ENCODE measurements around the gene GSTP1.
"Not testable (repeated sequence)": the region's sequence is repeated elsewhere in the genome, so short reads cannot be mapped to it uniquely, and the experiment has no call there.

GSTP1 gene

DNA sequence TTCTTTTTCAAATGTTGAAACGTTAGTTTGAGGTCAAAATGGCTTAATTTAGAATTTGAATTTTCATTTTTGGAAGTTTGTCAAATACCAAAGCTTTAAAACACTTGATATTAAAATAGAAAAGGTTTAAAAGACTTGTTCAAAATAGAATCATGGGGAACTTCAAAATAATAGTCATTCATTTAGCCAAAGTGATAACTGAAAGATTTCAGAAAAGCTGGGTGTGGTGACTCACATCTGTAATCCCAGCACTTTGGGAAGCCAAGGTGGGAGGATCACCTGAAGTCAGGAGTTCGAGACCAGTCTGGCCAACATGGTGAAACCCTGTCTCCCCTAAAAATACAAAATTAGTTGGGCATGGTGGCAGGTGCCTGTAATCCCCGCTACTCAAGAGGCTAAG is 10.9 kb downstream of the GSTP1 start:
- DNase-seq (ENCODE audit: low spot score) (no peak), FAIRE-seq (no peak)

DNA sequence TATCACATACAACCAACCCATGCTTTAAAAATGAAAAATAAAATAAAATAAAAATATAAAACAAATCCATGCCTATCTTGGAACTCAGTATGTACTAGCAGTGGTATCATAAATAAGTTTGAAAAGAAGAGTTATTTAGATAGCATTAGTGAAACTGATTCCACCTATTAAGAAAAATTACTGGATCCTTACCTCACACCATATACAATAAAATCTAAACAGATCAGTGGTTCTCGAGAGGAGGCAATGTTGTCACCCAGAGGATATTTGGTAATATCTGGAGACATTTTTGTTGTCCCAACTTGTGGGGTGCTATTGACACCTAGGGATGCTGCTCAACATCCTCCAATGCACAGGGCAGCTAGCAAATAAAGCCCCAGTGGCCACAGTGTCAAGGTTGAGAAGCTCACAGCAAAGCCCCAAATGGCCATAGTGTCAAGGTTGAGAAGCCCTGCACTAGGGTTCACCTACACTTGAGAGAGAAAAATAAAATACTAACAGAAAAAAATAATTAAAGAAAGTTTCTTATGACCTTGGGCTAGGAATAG is 13.2 kb downstream of the GSTP1 start:
- DNase-seq (ENCODE audit: low spot score), result no peak
- no peak for FAIRE-seq

DNA sequence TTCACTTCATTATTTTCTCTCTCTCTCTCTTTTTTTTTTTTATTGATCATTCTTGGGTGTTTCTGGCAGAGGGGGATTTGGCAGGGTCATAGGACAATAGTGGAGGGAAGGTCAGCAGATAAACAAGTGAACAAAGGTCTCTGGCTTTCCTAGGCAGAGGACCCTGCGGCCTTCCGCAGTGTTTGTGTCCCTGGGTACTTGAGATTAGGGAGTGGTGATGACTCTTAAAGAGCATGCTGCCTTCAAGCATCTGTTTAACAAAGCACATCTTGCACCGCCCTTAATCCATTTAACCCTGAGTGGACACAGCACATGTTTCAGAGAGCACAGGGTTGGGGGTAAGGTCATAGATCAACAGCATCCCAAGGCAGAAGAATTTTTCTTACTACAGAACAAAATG is 13.8 kb downstream of the GSTP1 start:
- DNase-seq (ENCODE audit: low spot score); FAIRE-seq: not testable (repeated sequence)

DNA sequence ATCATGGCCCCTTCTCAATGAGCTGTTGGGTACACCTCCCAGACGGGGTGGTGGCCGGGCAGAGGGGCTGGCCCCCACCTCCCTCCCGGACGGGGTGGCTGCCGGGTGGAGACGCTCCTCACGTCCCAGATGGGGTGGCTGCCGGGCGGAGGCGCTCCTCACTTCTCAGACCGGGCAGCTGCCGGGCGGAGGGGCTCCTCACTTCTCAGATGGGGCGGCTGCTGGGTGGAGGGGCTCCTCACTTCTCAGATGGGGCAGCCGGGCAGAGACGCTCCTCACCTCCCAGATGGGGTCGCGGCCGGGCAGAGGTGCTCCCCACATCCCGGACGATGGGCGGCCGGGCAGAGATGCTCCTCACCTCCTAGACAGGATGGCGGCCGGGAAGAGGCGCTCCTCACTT is 14.4 kb downstream of the GSTP1 start:
- FAIRE-seq; DNase-seq (ENCODE audit: low spot score): not testable (repeated sequence)

DNA sequence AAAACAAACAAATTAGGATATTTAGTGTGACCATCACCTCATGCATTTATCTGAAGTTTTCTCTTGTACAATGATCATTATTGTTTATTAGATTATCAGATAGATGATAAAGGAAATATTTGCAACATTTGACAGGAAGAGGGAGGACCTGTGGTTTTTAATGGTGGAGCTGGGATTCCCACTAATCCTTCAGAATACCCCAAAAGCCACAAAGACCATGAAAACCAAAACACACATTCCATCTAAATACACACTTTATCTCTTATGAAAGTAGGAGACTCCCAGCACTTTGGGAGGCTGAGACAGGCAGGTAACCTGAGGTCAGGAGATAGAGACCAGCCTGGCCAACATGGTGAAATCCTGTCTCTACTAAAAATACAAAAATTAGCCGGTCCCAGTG is 15.5 kb downstream of the GSTP1 start:
- DNase-seq (ENCODE audit: low spot score) (no peak), FAIRE-seq (no peak)

DNA sequence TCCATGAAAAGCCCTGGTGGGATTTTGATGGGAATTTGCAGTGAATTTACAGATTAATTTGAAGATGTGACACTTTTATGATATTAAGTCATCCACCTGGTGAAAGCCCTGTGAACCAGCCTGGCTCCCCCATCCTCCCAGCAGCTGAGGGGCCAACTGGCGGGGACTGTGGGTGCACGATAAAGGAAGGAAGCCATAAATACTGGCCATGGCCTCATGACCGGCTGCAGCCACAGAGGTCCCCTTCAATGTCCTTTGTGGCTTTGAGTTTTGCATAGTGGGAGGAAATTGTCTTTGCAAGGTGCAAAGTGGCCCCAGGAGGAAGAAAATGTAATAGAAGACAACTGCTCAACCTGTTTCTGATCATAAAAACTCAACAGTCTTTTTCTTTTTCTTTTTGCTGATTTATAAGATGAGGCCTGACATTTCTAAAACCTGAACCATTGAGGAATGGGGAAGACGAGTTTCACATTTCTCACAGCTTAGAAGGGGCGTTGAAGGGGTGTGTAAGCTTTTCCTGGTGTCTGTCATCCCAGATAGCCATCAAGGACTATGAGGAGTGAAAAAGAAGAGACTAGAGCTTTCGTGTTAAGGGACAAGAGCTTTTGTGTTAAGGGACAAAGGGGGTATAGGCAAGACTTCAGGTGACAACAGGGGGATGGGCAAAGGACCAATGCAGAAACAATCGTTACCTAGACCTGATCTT is 16.9 kb downstream of the GSTP1 start:
- DNase-seq (ENCODE audit: low spot score), result no peak
- no peak for FAIRE-seq

DNA sequence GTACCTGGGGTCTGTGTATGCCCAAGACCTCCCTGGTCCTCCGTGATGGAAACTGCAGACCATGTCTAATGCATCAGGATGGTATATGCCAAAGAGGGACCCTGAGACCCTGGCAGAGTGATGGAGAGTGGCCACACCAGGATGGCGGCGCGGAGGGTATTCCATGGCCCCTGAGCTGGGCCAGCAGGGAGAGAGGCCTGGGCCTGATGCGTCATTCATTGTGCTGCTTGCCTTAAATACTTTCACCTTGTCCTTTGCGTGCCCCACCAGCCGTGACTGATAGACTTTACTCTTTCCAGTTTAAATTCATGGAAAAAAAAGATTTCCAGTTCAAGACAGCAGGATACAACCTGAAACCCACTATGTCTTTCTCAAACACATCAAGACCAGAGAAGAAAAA is 17.5 kb downstream of the GSTP1 start:
- DNase-seq (ENCODE audit: low spot score) (no peak), FAIRE-seq (no peak)

DNA sequence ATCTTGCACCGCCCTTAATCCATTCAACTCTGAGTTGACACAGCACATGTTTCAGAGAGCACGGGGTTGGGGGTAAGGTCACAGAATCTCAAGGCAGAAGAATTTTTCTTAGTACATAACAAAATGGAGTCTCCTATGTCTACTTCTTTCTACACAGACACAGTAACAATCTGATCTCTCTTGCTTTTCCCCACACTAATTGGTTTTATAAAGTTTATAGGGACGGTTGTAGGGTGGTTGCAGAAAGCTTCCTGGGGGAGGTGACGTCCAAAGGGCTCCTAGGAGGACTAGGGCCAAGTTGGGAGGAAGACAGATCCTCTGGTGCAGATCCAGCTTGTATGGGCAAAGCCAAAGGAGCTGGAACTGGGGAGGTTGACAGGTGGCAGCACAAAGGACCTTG is 20.5 kb downstream of the GSTP1 start:
- FAIRE-seq; DNase-seq (ENCODE audit: low spot score): not testable (repeated sequence)

DNA sequence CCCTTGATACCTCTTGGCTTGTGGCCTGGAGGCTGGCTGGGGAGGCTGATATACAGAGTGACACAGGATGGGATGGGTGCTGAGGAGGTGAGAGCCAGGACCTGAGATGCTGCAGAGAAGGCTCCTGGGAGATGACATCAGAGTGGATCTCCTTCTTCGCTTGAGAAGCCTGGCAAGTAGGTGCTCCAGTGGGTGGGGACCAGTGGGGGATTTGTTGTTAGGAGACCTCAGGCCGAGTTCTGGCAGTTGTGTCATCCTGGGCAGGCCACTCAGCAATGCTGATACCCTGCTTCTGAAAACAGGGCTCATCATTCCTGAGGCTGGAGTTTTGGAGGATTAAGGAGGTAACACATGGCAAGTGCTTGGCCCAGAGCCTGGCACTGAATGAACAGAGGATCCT is 21.2 kb downstream of the GSTP1 start:
- FAIRE-seq (no peak), DNase-seq (ENCODE audit: low spot score) (no peak)

DNA sequence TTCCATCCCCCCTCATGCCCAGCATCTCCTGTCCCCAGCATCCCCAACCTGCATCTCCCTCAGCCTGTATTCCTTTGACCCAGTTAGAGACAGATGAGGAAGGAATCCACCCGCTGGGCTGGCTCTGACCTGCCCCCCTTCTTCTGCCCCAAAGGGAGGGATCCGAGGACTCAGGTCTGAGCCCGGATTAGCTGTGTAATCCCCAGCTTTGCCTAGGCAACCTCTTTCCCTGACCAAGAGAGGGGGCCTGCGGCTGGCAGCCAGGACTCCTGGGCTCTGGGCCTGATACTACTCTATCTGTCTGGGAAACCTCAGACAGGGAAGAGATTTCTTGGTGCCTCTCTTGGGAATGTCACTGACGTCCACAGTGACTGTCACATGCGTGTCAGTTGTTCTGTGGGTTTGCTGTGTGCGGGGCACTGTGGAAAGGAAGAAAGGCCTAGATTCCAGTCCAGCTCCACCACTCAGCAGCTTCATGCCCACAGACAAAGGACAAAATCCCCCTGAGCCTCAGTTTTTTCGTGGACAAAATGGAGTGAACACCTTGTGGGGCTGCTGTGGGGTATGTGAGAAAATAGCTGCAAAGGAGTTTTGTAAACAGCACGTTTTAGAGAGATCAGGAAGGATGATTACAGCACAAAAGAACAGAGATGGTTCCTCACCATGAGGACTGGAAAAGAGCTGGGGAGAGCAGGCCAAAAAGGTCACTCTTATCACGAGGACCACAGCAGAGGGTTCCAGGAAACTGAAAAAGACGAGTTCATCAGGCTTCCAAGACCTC is 21.8 kb downstream of the GSTP1 start:
- FAIRE-seq, result no peak
- no peak for DNase-seq (ENCODE audit: low spot score)

DNA sequence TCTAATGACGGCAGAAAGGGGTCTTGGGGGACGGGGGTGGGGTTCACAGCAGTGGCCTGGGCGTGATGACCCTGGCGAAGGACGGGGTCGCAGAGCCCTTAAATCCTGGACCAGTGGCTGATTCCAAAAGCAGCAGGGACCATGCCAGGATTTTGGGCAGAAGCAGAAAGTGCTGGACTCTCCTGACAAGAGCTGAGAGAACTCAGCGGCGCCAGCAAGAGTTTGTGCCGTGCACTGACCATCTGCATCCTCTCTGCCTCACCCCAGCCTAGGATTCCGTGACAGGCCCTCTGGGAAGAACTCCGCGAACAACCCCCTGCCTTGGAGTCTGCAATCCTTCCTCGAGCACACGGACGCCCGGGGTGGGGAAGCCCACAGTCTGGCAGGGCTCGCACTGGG is 22.5 kb downstream of the GSTP1 start:
- FAIRE-seq (no peak), DNase-seq (ENCODE audit: low spot score) (no peak)

DNA sequence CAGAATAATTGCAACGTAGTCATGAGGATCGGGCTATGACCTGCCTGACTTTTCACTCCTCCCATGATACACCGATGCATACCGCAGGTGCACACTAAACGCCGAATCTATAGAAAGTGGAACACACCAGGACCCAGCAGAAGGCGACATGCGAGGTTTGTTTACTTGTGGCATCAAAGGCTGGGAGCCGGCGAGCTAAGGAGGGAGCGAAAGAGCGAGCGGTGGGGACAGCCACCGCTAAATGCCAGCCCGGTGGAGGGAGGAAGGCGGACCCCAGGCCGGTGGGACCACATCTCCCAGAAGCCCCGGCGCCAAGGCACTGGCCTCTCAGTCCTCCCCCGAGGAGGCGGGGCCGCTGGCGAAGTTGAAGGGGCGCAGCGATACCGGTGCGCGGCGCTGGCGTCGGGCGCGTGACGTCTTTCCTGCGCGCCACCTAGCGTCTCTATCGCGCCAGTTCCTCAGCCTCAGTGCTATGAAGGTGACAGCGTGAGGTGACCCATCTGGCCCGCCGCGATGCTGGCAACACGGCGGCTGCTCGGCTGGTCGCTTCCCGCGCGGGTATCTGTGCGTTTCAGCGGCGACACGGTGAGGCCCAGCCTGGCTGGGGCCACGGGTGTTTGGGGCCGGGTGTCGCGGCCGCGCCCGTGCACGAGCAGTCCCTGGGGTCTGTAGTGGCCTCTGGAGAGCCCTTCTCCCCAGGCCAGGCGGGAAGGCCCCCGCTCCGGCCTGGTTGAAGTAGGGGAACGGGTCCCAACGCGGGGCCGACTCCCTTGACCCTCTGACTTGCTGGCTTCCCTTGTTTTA is 23.1 kb downstream of the GSTP1 start, which contains the start of gene NDUFV1:
NDUFV1 (plus strand) TSS at position 445 of the 804 bp plus-strand sequence; CDS start at position 514, 69 bp downstream.
- FAIRE-seq, result peak; percentile 88
- DNase-seq (ENCODE audit: low spot score), result peak; percentile 96

DNA sequence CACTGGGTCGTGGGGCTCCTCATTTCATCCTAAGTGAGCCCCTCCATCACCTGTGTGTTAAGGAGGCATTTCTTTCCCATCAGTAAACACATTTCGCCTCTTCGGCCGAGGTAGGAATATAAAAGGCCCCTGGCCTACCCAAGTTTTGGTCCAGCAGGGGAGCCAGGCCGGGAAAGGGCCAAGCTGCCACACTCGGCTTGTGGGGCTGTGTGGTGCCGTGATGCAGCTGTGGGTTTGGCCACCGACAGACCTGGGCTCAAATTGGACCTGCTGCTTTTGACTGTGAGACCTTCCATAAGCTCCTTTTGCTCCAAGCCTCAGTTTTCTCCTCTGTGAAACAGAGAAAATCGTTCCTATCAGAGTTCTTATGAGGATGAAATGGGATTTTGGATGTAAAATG is 23.9 kb downstream of the GSTP1 start:
- DNase-seq (ENCODE audit: low spot score), result no peak
- no peak for FAIRE-seq

DNA sequence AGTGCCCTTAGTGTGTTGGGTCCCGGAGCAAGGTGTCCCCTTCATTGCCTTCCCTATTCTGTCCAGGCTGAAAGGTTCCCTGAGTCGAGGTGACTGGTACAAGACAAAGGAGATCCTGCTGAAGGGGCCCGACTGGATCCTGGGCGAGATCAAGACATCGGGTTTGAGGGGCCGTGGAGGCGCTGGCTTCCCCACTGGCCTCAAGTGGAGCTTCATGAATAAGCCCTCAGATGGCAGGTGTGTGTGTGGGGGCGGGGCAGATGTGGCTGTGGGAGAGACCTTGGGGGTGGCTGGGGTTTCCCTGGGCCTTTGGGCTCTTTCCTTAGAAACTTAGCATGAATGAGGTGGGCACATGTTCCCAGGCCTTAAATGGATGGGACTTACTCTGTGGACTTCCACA is 24.9 kb downstream of the GSTP1 start:
- FAIRE-seq, result no peak
- no peak for DNase-seq (ENCODE audit: low spot score)

DNA sequence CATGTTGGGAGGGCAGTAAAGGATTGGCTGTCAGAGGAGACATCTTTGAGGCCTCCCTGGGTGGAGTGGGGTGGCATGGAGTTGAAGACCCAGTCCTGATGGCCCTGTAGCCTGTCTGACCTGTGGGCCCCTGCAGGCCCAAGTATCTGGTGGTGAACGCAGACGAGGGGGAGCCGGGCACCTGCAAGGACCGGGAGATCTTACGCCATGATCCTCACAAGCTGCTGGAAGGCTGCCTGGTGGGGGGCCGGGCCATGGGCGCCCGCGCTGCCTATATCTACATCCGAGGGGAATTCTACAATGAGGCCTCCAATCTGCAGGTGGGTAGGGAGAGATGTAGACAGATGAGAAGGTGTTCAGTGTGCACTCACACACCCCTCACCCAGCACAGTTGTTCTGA is 25.7 kb downstream of the GSTP1 start:
- FAIRE-seq, result no peak

DNA sequence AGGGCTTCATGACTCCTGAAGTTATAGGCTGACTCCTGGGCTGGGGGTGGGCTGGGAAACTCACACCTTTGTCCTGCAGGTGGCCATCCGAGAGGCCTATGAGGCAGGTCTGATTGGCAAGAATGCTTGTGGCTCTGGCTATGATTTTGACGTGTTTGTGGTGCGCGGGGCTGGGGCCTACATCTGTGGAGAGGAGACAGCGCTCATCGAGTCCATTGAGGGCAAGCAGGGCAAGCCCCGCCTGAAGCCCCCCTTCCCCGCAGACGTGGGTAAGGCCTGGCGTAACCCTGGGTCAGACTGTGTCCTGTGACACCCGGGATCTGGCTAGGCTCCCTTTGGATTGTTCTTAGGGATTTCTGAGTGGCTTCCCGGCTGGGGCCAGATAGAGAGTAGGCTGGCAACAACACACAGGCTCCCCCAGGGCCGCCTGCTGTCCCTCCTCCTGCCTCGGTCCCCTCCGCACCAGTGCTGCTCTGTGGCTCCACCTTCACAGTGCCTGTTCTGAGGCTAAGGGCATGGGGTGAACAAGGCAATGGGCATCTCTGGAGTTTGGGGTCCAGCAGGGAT is 26.8 kb downstream of the GSTP1 start:
- DNase-seq (ENCODE audit: low spot score), result no peak
- no peak for FAIRE-seq

More for the DNA sequence above, 25.7 kb downstream of the GSTP1 start:
- no peak for DNase-seq (ENCODE audit: low spot score)

DNA sequence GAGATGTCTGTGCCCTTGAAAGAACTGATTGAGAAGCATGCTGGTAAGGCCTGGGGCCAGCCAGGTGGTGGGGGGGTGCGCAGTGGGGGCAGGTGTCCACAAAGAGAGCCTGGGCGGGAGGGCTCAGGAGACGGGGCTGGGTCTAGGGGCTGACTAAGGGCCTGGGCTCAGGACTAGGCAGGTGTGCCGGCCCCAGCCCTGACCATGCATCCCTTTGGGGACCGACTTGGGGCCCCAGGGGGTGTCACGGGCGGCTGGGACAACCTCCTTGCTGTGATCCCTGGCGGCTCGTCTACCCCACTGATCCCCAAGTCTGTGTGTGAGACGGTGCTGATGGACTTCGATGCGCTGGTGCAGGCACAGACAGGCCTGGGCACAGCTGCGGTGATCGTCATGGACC is 27.6 kb downstream of the GSTP1 start:
- no peak for DNase-seq (ENCODE audit: low spot score)
- FAIRE-seq, result no peak

DNA sequence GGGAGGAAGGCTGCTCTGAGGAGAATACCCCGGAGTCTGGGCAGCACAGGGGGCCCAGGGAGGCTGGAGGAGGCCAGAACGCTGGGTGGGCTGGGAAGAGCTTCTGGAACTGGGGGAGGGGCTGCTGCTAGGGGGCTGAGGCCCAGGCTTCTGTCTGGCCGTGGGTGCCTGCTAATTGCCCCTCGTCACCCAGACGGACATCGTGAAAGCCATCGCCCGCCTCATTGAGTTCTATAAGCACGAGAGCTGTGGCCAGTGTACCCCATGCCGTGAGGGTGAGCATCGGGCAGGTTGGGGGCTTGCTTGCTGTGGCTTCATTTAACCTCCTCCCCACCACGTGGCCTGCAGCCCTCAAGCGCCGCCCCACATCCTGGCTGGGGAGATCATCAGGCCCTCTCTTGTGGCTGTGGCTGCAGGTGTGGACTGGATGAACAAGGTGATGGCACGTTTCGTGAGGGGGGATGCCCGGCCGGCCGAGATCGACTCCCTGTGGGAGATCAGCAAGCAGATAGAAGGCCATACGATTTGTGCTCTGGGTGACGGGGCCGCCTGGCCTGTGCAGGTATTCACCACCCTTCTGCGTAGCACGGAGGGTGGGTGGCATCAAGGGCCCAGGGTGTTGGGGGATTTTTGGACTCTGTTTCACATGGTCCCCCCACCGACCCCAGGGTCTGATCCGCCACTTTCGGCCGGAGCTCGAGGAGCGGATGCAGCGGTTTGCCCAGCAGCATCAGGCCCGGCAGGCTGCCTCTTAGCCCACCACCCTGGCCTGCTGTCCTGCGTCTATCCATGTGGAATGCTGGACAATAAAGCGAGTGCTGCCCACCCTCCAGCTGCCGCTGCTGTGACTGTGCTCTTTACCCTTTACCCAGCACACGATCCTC is 28.3 kb downstream of the GSTP1 start:
- no peak for FAIRE-seq

DNA sequence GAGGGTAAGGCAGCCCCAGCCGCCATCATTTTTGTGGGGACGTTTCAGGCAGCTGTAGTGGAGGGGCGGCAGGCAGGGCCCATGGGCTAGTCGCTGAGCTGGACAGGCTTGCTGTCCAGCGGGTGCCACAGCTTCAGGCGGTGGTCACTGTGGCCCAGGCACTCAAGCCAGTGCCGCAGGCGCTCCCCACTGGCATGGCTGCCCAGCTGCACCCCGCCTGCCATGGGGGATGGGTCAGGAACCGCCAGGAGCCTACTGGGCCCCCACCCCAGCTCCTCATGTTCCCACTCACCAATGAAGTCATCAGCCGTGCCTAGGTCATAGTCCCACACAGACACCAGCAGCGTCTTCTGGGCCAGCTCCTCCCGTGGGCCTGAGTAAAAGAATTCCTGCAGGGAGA is 29.1 kb downstream of the GSTP1 start:
- FAIRE-seq (no peak), DNase-seq (ENCODE audit: low spot score) (no peak)

More for the DNA sequence above, 28.3 kb downstream of the GSTP1 start:
- DNase-seq (ENCODE audit: low spot score), result no peak

DNA sequence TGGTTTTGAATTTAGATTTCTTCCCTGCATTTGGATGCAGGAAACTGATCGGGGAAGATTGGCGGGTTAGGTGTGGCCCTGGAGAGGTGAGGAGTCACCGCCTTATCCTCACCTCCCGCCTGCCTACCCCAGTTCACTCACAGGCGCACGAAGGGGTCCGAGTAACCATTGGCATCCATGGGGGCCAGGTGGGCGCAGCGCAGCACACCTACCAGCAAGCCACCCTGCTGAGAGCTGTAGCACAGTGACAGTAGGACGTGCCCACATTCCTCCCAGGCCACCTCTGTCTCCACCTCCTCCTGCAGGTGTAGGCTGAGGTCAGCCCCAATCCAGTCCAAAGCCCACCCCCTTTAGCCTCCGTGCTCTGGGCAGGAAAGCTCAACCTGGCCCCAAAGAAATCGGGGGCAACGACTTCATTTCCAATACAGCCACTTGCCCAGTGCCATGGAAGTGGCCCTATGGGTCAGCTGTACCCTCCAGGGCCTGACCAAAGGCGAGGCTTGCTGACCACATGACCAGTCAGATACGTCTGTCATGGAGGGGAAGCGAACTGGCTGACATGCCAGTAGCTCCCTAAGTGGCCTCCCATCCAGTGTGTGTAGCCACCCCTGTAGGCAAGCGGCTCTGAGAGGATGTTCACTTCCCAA is 29.8 kb downstream of the GSTP1 start:
- FAIRE-seq (no peak), DNase-seq (ENCODE audit: low spot score) (no peak)
